ENCODE data around the gene CLIP4.

Gene CLIP4

DNA sequence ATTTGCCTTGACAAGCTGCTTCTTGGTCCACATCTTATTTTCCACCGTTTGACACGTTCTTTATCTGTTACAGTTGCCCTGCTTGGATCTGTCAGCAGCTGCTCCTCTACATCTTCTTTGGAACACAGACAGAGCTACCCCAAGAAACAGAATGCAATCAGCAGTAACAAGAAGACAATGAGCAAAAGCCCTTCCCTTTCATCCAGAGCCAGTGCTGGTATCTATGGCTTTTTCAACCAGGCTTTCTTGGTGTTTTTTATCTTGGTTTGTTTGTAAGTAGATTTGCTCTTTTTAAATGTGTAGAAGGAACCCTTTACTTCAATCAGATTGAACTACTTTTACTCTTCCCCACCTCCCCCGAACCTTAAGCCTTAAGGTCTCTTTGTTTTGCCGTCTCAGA lies 41.9 kb downstream of the CLIP4 start:
- no peak overlapping the region for H2BK15ac ChIP-seq (ENCODE audit: low read depth, poor library complexity, severe bottlenecking)
- H3K4me1 ChIP-seq (ENCODE audit: control insufficient read depth, insufficient read depth, low read depth, low read length), result peaks cover 5% of the 10 kb centered on the region
- no peak overlapping the region for H3K4me3 ChIP-seq (ENCODE audit: insufficient read depth in 1 of 2, low read depth in 1 of 2, low read length in 2 of 2)
- no peak overlapping the region for H3K9ac ChIP-seq (ENCODE audit: low read length)
- H3K14ac ChIP-seq (ENCODE audit: low read length in 2 of 2), result no peak overlapping the region
- no peak overlapping the region for H3K18ac ChIP-seq (ENCODE audit: low read depth in 1 of 2, low read length in 2 of 2)
- peaks cover 14 to 97% of the 10 kb centered on the region in 2 experiments for H3K36me3 ChIP-seq (ENCODE audit: control insufficient read depth in 1 of 2, insufficient read depth in 2 of 2, low read depth in 1 of 2, low read length in 2 of 2)
- H4K91ac ChIP-seq (ENCODE audit: low read length), result no peak overlapping the region
- H2BK5ac ChIP-seq (ENCODE audit: low read depth, low read length, poor library complexity, severe bottlenecking), result no peak overlapping the region
- H3K27ac ChIP-seq (ENCODE audit: low read length, poor library complexity, severe bottlenecking), result no peak overlapping the region
- no peak overlapping the region for H3K23ac ChIP-seq (ENCODE audit: low read length in 2 of 2)
- H2BK120ac ChIP-seq (ENCODE audit: low read depth, low read length), result no peak overlapping the region
- H3K27me3 ChIP-seq (ENCODE audit: control insufficient read depth in 1 of 2, insufficient read depth in 1 of 2, low read length in 2 of 2), result no peaks in the 10 kb centered on the region
- no peak overlapping the region for H2AFZ ChIP-seq (ENCODE audit: low read depth, low read length)
- no peak overlapping the region for H3K4ac ChIP-seq (ENCODE audit: low read depth in 1 of 2, low read length in 2 of 2)
- no peak overlapping the region for H3K4me2 ChIP-seq (ENCODE audit: low read length, poor library complexity, severe bottlenecking)
- WGBS, result 72% methylated on average over 2 of the region's 4 CpGs
- H3K9me3 ChIP-seq (ENCODE audit: control insufficient read depth, low read length), result no peaks in the 10 kb centered on the region
- peaks cover 9% of the 10 kb centered on the region for H3K79me1 ChIP-seq (replicated peaks; ENCODE audit: low read length, poor library complexity, severe bottlenecking)
- no peak for DNase-seq
- no peak overlapping the region for H4K8ac ChIP-seq (ENCODE audit: low read length)
- H2BK12ac ChIP-seq (ENCODE audit: low read length in 2 of 2), result no peak overlapping the region
- H2AK5ac ChIP-seq (ENCODE audit: low read length, severe bottlenecking), result no peak overlapping the region

DNA sequence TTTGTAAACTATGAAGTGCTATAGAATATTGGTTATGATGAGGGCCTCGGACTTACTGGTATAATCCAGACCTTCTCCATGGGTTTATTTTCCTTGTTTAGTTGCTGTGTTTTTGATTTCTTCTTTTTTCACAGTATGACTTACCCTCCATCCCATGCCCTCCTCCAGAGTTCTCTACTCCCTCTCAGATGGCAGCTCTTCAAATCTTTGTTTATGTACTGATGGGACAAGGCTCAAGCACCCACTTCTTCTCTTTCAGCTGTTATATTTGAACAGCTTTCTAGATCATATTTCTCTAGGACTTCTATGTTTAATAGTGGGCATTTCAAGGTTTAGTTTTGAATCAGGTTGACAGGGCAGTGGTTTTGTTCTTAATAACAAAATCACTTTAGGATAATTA lies 43.9 kb downstream of the CLIP4 start:
- Histone ChIP-seq H3K27ac (ENCODE audit: low read length, poor library complexity, severe bottlenecking) (no peak overlapping the region), H4K8ac (ENCODE audit: low read length) (no peak overlapping the region), H3K23ac (ENCODE audit: low read length in 2 of 2) (no peak overlapping the region), H3K4me2 (ENCODE audit: low read length, poor library complexity, severe bottlenecking) (no peak overlapping the region), H3K4me1 (ENCODE audit: control insufficient read depth, insufficient read depth, low read depth, low read length) (peaks cover 5% of the 10 kb centered on the region), H3K9me3 (ENCODE audit: control insufficient read depth, low read length) (no peaks in the 10 kb centered on the region), H3K14ac (ENCODE audit: low read length in 2 of 2) (no peak overlapping the region), H3K79me1 (replicated peaks; ENCODE audit: low read length, poor library complexity, severe bottlenecking) (peaks cover 9% of the 10 kb centered on the region), H2AK5ac (ENCODE audit: low read length, severe bottlenecking) (no peak overlapping the region), H2AFZ (ENCODE audit: low read depth, low read length) (no peak overlapping the region), H3K4me3 (ENCODE audit: insufficient read depth in 1 of 2, low read depth in 1 of 2, low read length in 2 of 2) (no peak overlapping the region), H3K36me3 (ENCODE audit: control insufficient read depth in 1 of 2, insufficient read depth in 2 of 2, low read depth in 1 of 2, low read length in 2 of 2) (peaks cover 14 to 92% of the 10 kb centered on the region in 2 experiments), H3K27me3 (ENCODE audit: control insufficient read depth in 1 of 2, insufficient read depth in 1 of 2, low read length in 2 of 2) (no peaks in the 10 kb centered on the region), H2BK12ac (ENCODE audit: low read length in 2 of 2) (no peak overlapping the region), H2BK5ac (ENCODE audit: low read depth, low read length, poor library complexity, severe bottlenecking) (no peak overlapping the region), H3K18ac (ENCODE audit: low read depth in 1 of 2, low read length in 2 of 2) (no peak overlapping the region), H4K91ac (ENCODE audit: low read length) (no peak overlapping the region), H2BK120ac (ENCODE audit: low read depth, low read length) (no peak overlapping the region), H3K9ac (ENCODE audit: low read length) (no peak overlapping the region), H3K4ac (ENCODE audit: low read depth in 1 of 2, low read length in 2 of 2) (no peak overlapping the region), H2BK15ac (ENCODE audit: low read depth, poor library complexity, severe bottlenecking) (no peak overlapping the region)
- whole genome bisulfite sequencing, result no CpG with 5 or more reads among the region's 1 CpG
- no peak for DNase-seq

DNA sequence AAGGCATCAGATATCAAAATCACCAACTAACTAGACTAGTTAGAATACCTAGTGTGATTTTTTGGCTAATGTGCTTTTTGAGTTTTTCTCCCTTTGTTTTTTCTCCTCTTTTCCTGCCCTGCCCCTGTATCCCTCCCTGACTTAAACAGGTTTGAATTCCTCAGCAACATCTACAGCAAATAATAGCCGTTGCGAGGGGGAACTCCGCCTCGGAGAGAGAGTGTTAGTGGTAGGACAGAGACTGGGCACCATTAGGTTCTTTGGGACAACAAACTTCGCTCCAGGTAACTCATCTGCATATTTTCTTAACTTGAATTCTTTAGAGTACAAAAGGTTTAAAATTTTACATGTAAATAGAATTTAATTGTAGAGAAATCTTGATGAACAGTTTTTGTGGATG lies 45.0 kb downstream of the CLIP4 start:
- no peak overlapping the region for H4K91ac ChIP-seq (ENCODE audit: low read length)
- peaks cover 2% of the 10 kb centered on the region for H3K4me1 ChIP-seq (ENCODE audit: control insufficient read depth, insufficient read depth, low read depth, low read length)
- peaks cover 8 to 83% of the 10 kb centered on the region in 2 experiments for H3K36me3 ChIP-seq (ENCODE audit: control insufficient read depth in 1 of 2, insufficient read depth in 2 of 2, low read depth in 1 of 2, low read length in 2 of 2)
- no peaks in the 10 kb centered on the region for H3K27me3 ChIP-seq (ENCODE audit: control insufficient read depth in 1 of 2, insufficient read depth in 1 of 2, low read length in 2 of 2)
- no peak overlapping the region for H2BK12ac ChIP-seq (ENCODE audit: low read length in 2 of 2)
- peaks cover 4% of the 10 kb centered on the region for H3K79me1 ChIP-seq (replicated peaks; ENCODE audit: low read length, poor library complexity, severe bottlenecking)
- H3K4ac ChIP-seq (ENCODE audit: low read depth in 1 of 2, low read length in 2 of 2), result no peak overlapping the region
- H3K4me2 ChIP-seq (ENCODE audit: low read length, poor library complexity, severe bottlenecking), result no peak overlapping the region
- no peak overlapping the region for H3K9ac ChIP-seq (ENCODE audit: low read length)
- H2BK120ac ChIP-seq (ENCODE audit: low read depth, low read length), result no peak overlapping the region
- no peak overlapping the region for H2AK5ac ChIP-seq (ENCODE audit: low read length, severe bottlenecking)
- no peak overlapping the region for H4K8ac ChIP-seq (ENCODE audit: low read length)
- H3K27ac ChIP-seq (ENCODE audit: low read length, poor library complexity, severe bottlenecking), result no peak overlapping the region
- H2AFZ ChIP-seq (ENCODE audit: low read depth, low read length), result no peak overlapping the region
- no peak overlapping the region for H2BK15ac ChIP-seq (ENCODE audit: low read depth, poor library complexity, severe bottlenecking)
- no peak overlapping the region for H3K14ac ChIP-seq (ENCODE audit: low read length in 2 of 2)
- H2BK5ac ChIP-seq (ENCODE audit: low read depth, low read length, poor library complexity, severe bottlenecking), result no peak overlapping the region
- no peak for DNase-seq
- no peak overlapping the region for H3K18ac ChIP-seq (ENCODE audit: low read depth in 1 of 2, low read length in 2 of 2)
- no peak overlapping the region for H3K4me3 ChIP-seq (ENCODE audit: insufficient read depth in 1 of 2, low read depth in 1 of 2, low read length in 2 of 2)
- H3K23ac ChIP-seq (ENCODE audit: low read length in 2 of 2), result no peak overlapping the region
- no peaks in the 10 kb centered on the region for H3K9me3 ChIP-seq (ENCODE audit: control insufficient read depth, low read length)
- WGBS, result 100% methylated on average over 1 of the region's 5 CpGs

DNA sequence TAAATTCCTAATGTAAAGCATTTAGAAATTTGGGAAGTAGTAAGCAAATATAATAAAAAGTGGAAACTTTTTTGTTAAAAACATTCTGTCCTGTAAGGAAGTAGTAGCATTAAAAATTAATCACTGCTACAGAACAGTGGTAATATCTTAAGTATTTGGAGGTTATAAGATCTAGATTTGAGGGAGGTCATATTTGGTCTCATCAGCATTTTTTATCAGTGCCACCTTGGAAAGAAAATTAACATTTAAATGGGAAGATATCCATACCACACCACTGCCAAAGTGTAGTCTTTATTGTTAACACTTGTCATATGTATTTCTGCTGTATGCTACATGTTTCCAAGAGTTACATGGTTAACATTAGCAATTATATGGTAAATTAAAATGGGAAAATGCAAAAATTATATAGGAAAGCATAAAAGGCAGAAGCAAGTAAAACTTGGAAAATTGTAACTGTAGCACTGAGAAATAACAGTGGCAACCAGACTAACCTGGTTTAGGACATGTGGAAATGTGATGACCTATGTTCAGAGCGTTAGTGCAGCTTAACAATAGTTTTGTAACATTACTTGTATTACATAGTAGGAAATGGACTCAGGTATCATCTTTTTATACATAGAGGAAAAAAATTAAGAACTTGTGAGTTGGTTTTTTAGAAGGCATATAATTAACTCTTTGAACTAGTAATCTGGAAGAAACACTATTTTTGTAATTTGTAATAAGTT lies 47.2 kb downstream of the CLIP4 start:
- Histone ChIP-seq H2AFZ (ENCODE audit: low read depth, low read length) (no peak overlapping the region), H3K18ac (ENCODE audit: low read depth in 1 of 2, low read length in 2 of 2) (no peak overlapping the region), H4K91ac (ENCODE audit: low read length) (no peak overlapping the region), H3K23ac (ENCODE audit: low read length in 2 of 2) (no peak overlapping the region), H3K9me3 (ENCODE audit: control insufficient read depth, low read length) (no peaks in the 10 kb centered on the region), H3K4me1 (ENCODE audit: control insufficient read depth, insufficient read depth, low read depth, low read length) (peaks cover 2% of the 10 kb centered on the region), H4K8ac (ENCODE audit: low read length) (no peak overlapping the region), H3K9ac (ENCODE audit: low read length) (no peak overlapping the region), H2BK5ac (ENCODE audit: low read depth, low read length, poor library complexity, severe bottlenecking) (no peak overlapping the region), H3K4me3 (ENCODE audit: insufficient read depth in 1 of 2, low read depth in 1 of 2, low read length in 2 of 2) (no peak overlapping the region), H3K27me3 (ENCODE audit: control insufficient read depth in 1 of 2, insufficient read depth in 1 of 2, low read length in 2 of 2) (no peaks in the 10 kb centered on the region), H3K4me2 (ENCODE audit: low read length, poor library complexity, severe bottlenecking) (no peak overlapping the region), H2BK15ac (ENCODE audit: low read depth, poor library complexity, severe bottlenecking) (no peak overlapping the region), H3K14ac (ENCODE audit: low read length in 2 of 2) (no peak overlapping the region), H3K36me3 (ENCODE audit: control insufficient read depth in 1 of 2, insufficient read depth in 2 of 2, low read depth in 1 of 2, low read length in 2 of 2) (peaks cover 8 to 67% of the 10 kb centered on the region in 2 experiments), H3K4ac (ENCODE audit: low read depth in 1 of 2, low read length in 2 of 2) (no peak overlapping the region), H3K79me1 (replicated peaks; ENCODE audit: low read length, poor library complexity, severe bottlenecking) (peaks cover 4% of the 10 kb centered on the region), H2BK120ac (ENCODE audit: low read depth, low read length) (no peak overlapping the region), H2BK12ac (ENCODE audit: low read length in 2 of 2) (no peak overlapping the region), H3K27ac (ENCODE audit: low read length, poor library complexity, severe bottlenecking) (no peak overlapping the region), H2AK5ac (ENCODE audit: low read length, severe bottlenecking) (no peak overlapping the region)
- no peak for DNase-seq
- no CpG with 5 or more reads among the region's 1 CpG for WGBS
